Activated T-helper 17 cell treated with anti-CD3 and anti-CD28 coated beads, Interleukin-2, amount 50 U/mL, for 72 hours (primary cell): ENCODE data around the gene PIP4K2A. TPM values are rescaled to one million over a fixed set of nuclear protein-coding genes. Genes with fewer than 3 reads are reported as not detected.

Experiments used
- ATAC-seq: fragments of 150-1000 bp; cut with Tn5 transposase; replicated peaks from 2 replicates; pipeline ENCODE4 v1.10.0; 2021; ENCODE audit warnings: mild to moderate bottlenecking, moderate library complexity
- H3K27ac Mint-ChIP-seq: one replicate; pipeline ENCODE4 v1.8.0; 2022; ENCODE audit warnings: mixed read lengths
- H3K27me3 Mint-ChIP-seq: one replicate; pipeline ENCODE4 v1.8.0; 2022; ENCODE audit warnings: mixed read lengths
- H3K36me3 Mint-ChIP-seq: one replicate; pipeline ENCODE4 v1.8.0; 2022; ENCODE audit warnings: low read depth, mild to moderate bottlenecking, mixed read lengths
- H3K4me1 Mint-ChIP-seq: one replicate; pipeline ENCODE4 v1.8.0; 2022; ENCODE audit warnings: mixed read lengths
- H3K4me3 Mint-ChIP-seq: one replicate; pipeline ENCODE4 v1.8.0; 2022; ENCODE audit warnings: mild to moderate bottlenecking, mixed read lengths
- H3K9me3 Mint-ChIP-seq: one replicate; pipeline ENCODE4 v1.8.0; 2022; ENCODE audit warnings: mixed read lengths
- total RNA-seq, 2 donors: library from RNA; stranded (reverse); gene quantifications; one replicate each; pipeline ENCODE4 v1.2.3, GENCODE V29; 2022

The PIP4K2A gene
- total RNA-seq, 2 donors from 2014 or later = 86.1 to 111 TPM

DNA sequence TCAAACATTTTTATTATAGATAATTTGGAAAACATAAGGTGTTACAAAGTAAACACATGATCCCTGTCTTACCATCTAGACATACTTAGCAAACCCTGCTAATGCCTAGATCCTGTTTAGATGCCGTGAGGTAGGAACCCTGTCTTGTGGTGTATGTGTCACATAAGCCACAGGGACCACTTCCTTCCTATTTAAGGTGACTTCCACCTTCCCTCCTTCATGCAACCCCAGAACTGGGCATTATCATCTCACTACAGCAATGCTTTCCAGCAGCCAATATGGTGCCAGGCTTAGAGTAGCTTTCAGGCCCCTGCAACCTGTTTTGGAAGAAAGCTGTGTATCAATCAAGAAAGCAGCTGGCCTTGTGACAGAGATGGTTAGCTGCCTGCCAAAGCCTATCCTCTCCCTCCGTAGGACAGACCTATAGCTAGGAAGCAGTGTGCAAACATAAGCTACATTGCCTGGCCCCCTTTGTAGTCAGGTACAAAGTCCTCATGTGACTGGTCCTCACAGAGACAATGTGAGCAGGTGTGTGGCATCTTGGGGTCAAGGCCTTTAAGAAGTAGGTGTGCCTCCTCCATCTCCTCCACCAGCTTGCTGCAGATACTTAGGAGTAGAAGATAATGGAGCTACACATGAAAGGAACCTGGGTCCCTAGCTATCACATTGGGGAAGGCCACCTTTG is 222.3 kb downstream of the PIP4K2A start:
- H3K4me1 Mint-ChIP-seq = peaks cover 13% of the 10 kb centered on the region
- no peaks in the 10 kb centered on the region for H3K36me3 Mint-ChIP-seq
- ATAC-seq = peak; percentile 90
- H3K27me3 Mint-ChIP-seq = peaks cover 2% of the 10 kb centered on the region
- H3K27ac Mint-ChIP-seq = peak overlapping the region; percentile 8
- no peak overlapping the region for H3K4me3 Mint-ChIP-seq
- H3K9me3 Mint-ChIP-seq = no peaks in the 10 kb centered on the region

DNA sequence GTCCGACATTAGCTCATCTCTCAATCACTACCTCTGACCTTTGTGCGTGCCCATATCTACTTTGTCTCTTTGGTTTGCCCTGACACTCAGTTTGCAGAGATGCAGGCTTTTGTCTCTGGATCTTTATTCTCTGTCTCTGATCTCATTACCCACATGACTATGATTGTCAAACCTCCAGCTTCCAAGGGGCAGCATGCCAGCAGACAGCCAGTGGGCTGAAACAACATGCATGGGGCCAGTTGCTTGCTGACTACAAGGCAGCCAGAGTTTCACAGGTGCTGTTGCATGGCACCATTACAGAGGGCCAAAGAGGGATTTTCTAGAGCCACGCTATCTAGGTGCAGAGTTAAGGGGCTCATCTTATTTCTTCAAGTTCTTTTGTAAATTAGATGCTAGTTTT is 222.9 kb downstream of the PIP4K2A start:
- ATAC-seq = no peak
- Mint-ChIP-seq H3K4me1 (peaks cover 13% of the 10 kb centered on the region), H3K27me3 (peaks cover 8% of the 10 kb centered on the region), H3K27ac (no peak overlapping the region), H3K9me3 (no peaks in the 10 kb centered on the region), H3K36me3 (no peaks in the 10 kb centered on the region), H3K4me3 (no peak overlapping the region)

DNA sequence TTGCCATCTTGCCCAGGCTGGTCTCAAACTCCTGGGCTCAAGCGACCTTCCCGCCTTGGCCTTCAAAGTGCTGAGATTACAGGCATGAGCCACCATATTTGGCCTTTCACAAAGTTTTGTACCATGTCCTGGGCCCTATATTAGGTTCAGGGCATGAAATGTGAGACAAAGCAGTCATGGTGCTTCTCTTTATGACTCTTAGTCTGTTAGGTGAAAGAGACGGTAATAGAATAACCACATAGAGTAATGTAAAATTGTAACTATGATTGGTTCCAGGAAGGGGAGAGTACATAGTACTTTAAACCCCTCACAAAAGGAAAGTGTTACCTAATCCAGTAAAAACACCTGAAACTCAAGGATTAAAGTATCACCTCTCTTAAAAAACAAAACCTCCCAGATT is 224.4 kb downstream of the PIP4K2A start:
- Mint-ChIP-seq H3K4me1 (peaks cover 13% of the 10 kb centered on the region), H3K27ac (no peak overlapping the region), H3K27me3 (peaks cover 10% of the 10 kb centered on the region), H3K36me3 (no peaks in the 10 kb centered on the region), H3K9me3 (no peaks in the 10 kb centered on the region), H3K4me3 (no peak overlapping the region)
- ATAC-seq = peak; percentile 64

DNA sequence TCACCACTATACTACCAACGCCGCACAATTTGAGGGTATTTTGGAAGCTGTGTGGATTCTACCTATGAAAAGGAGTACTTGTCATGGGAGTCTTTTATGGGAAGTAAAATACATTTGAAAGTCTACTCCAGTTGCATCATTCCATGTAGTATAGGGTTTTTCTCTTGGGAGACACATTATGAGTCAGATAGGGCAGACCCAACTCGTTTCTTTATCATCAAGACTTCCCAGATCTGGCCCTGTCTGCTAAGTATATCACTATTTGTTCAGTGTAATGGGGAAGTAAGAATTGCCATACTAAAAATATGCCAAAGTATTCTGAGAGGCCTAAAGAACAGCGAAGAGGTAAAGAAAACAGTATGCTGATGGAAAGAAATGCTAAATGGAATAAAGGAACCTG is 224.9 kb downstream of the PIP4K2A start:
- peaks cover 13% of the 10 kb centered on the region for H3K4me1 Mint-ChIP-seq
- peaks cover 10% of the 10 kb centered on the region for H3K27me3 Mint-ChIP-seq
- H3K36me3 Mint-ChIP-seq = no peaks in the 10 kb centered on the region
- H3K9me3 Mint-ChIP-seq = no peaks in the 10 kb centered on the region
- no peak overlapping the region for H3K27ac Mint-ChIP-seq
- no peak for ATAC-seq
- H3K4me3 Mint-ChIP-seq = no peak overlapping the region

DNA sequence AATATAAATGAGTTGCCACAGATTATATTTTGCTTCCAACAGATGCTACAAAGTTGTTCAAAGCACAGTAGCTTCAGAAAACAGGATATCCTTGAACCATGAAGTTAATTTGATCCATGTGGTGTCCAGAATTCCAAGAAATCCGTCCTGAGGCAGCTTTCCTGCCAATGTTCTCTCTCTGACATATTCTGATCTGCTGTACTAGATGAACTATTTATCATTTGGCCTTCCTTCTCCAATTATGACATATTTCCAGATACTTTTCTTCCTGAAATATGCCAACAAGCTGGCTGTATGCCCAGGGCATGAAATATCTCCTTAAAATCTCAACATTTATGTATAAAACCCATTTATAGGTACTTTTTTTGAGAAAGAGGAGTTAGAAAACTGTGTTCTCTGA is 227.9 kb downstream of the PIP4K2A start:
- no peak overlapping the region for H3K4me3 Mint-ChIP-seq
- no peak overlapping the region for H3K27ac Mint-ChIP-seq
- H3K36me3 Mint-ChIP-seq = no peaks in the 10 kb centered on the region

More for the DNA sequence above, 227.9 kb downstream of the PIP4K2A start:
- Mint-ChIP-seq H3K4me1 (peaks cover 7% of the 10 kb centered on the region), H3K9me3 (no peaks in the 10 kb centered on the region), H3K27me3 (peaks cover 12% of the 10 kb centered on the region)
- ATAC-seq = no peak

Other genes starting within 250 kb of the PIP4K2A start
- not detected for gene ARMC3, start 213.5 kb upstream of the PIP4K2A start, total RNA-seq